ENCODE data around the gene RANBP10.

RANBP10 gene

DNA sequence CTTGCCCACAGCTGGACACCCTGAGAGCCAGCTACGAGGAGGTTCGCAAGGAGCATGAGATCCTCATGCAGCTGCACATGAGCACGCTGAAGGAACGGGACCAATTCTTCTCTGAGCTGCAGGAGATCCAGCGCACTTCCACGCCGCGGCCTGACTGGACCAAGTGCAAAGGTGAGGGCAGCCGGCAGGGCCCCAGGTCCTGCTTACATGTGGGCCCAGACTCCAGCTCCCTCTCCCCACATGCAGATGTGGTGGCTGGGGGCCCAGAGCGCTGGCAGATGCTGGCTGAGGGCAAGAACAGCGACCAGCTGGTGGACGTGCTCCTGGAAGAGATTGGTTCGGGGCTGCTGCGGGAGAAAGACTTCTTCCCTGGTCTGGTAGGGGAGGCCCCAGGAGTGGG, 19.5 kb upstream of the RANBP10 start:
- DNase-seq (ENCODE audit: low read depth): no peak

DNA sequence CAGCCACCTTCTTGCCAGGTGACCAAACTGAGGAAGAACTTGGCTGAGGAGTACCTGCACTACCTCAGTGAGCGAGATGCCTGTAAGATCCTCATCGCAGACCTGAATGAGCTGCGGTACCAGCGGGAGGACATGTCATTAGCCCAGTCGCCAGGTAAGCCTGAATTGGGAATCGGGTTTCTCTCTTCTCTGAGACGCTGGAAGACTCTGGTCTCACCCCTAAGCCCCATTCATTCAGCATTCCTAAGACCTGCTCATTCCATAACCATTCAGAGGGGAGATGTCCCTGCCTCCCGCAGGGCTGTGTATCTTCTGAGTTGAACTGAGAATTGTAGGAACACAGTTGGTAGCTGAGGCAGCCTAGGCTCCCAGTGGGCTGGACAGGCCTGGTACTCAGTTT, 18.8 kb upstream of the RANBP10 start:
- no peak for DNase-seq (ENCODE audit: low read depth)

DNA sequence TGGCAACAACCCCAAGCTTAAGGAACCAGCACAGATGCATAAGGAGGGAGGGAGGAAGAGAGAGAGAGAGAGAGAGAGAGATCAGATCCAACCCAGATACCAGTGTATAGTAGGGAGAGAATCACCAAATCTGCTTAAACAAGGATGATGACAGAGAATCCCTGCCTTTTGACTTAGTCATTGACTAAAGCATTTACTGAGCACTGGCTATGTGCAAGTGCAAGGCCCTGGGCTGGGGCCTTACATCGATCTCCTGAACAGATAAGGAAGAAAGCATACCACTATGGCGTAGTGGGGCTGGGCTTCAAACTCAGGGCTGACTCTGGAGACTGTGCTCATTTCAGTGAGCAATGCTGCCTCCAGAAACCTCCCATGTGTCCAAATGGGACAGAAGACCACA, 16.2 kb upstream of the RANBP10 start:
- no peak for DNase-seq (ENCODE audit: low read depth)

DNA sequence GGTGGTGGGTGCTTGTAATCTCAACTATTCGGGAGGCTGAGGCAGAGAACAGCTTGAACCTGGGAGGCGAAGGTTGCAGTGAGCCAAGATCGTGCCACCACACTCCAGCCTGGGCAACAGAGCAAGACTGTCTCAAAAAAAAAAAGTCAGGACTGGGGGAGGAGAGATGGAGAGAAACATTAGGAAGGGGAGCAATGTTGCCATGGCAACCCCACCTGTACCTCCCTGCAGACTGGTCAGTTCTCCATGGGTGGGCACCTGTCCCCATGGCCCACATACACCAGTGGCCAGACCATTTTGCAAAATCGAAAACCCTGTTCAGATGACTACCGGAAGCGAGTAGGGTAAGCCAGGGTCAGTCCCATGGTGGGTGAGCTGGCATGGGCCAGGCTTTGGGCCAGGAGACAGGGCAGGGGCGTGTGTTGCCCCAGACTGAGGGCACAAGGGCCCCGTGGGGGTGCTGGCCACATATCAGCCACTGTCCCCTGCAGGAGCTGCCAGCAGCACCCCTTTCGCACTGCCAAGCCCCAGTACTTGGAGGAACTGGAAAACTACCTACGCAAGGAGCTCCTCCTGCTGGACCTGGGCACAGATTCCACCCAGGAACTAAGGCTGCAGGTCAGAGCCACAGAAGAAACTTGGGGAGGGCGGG, 14.4 kb upstream of the RANBP10 start:
- DNase-seq (ENCODE audit: low read depth): no peak

DNA sequence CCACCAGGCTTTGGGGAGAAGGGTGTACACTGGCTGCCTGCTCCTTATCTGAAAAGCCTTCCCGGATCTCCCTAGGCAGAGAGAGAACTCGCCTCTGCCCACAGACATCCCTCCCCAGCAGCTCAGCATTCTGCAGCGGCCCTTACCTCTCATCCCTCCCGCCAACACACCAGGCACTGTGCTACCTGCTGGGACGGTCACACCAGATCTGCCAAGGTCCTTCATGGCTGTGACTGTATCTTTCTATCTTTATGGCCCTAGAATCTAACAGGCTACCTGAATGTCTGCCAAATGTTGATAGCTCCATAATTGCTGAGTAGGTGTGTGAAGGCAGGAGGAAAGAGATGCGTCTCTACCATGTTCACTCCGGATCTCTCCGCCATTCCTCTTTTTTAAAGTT, 8.2 kb upstream of the RANBP10 start:
- DNase-seq (ENCODE audit: low read depth): no peak

DNA sequence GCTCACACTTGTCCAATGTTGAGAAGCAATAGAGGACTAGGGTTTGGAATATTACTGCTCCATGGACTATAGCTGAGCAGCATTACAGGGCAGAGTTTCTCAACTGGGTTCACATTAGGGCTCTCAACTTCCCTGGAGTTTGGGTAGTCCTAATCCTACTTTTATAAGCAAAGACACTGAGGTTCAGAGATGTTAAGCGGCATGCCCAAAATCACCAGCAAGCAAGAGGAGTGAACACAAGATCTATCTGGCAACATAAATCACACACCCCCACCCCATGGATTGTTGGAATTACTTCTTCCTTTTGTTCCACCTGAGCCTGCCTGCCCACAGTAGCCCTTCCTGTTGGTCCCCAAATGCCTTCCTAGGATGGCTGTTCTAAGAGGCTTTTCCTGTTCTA, 5.5 kb upstream of the RANBP10 start:
- no peak for DNase-seq (ENCODE audit: low read depth)

DNA sequence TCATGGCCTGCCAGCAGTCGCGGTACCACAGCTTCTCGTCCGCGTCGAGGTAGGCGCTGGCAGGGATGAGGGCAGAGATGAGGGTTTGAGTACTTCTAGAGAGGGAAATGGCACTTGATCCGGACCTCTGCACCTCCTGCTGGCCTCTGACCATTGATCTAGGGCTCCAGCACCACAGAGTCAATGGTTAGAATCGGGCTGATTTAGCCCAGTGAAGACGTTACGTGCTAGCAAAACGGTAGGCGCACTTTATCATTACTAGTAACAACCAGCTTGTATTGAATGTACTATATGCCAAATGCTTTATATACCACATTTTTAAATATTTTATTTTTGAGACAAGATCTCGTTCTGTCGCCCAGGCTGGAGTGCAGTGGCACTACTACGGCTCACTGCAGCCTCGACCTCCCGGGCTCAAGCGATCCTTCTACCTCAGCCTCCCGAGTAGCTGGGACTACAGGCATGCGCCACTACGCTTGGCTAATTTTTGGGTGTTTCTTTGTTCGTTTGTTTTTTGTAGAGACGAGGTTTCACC, 855 bp upstream of the RANBP10 start:
- no peak for DNase-seq (ENCODE audit: low read depth)

DNA sequence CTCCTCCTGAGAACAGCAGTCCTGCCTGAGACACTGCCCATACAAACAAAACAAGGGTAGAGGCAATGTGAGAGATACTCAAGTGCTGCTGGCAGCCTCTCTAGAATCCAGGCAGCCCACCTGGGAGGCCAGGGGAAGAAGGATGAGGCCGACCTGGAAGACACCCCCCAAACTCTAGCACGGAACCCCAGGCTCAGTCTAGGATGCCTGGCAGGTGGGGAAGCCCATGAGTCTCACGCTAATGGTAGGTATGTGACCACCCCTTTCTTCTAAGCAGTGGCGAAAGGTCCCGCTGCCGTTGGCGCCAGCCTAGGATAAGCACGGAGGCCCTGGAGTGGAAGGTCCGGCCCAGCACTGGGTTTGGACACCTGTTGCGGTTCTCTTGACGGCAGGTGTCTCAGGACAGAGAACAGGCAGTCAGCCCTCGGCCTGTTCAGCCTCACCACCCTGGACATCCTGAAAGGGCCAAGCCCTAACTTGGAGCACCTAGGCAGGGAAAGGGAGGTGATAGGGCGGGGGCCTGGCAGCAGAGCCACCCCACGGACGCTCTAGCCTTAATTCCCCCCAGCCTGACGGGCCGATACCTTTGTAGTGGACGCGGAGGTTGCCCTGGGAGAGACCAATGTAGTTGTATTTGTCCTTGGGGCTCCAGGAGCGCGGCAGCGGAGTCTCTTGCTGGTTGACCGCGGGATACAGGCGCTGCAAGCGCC, 487 bp downstream of the RANBP10 start:
- DNase-seq (ENCODE audit: low read depth): no peak

DNA sequence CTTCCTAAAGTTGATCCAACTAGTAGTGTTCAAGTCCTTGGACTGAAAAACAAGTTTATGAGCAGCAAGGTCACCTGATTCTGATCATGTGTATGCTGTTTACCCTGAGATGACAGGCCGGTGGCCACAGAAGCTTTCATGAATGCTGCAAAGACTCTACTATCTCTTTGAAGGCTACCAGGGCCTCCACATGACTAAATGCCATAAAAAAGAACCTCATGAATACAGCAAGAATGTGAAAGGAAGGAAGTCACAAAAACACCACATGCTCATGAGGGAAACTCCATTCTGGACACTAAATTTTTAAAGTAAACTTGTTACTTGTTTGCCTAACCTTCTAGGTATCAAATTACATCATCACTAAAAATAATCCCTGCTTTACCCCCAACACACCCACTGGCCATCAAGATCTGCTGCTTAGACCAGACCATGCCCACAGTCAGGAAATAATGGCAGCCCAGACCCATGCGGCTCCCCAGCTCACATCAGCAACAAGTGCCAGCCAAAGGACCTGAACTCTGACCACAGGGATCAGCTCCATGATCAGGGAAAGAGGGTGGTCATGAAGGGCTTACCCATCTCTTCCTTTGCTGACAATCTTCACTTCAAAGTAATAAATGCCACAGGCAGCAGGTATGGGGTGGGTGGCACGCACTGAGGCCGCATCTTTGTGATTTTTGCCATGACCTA, 1.4 kb downstream of the RANBP10 start:
- no peak for DNase-seq (ENCODE audit: low read depth)

DNA sequence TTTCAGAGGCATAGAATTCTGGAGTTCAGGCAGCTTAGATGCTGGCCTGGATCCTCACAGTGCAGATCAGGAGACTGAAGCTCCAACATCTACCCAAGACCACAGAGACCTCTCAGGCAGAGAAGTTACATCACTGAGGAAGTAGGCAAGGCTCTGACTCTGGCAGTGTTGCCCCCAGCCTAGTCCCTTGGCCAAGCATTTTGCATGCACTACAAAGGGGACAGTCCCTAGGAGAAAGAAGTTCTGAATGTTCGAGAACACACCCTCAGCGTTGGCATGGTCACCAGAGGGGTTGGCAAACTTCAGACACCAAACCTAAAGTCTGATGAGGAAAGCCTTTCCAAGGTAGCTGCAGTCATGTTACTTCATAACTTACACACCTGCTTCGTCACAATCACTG, 2.5 kb downstream of the RANBP10 start:
- DNase-seq (ENCODE audit: low read depth): no peak

DNA sequence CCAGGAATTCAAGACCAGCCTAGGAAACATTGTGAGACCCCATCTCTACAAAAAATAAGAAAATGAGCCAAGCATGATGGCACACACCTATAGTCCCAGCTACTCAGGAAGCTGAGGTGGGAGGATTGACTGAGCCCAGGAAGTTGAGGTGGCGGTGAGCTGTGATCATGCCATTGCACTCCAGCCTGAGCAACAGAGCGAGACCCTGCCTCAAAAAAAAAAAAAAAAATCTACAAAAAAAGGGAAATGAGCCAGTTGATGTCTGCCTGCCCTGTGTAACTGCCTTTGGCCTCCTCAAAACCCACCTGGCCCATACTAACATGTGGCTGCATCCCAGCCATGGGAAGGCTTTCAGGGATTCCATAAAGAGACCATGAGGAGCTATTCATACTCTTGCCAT, 4.5 kb downstream of the RANBP10 start:
- DNase-seq (ENCODE audit: low read depth): no peak

DNA sequence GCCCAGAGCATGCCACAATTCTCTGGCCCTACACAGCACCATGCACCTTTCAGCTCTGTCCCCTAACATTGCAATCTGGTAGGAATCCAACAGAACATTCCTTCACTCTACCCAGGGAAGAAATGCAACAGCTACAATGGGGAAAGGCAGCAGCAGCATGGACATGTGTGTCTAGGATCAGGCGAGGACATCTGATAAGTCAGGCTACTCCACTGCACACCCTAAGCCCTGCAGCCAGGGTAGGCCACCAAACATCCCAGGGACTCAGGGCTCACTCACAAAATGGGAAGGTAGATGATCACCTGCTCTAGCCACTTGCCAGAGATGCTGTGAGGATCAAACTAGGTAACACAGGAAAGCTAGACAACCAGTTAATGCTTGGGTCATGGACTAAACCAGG, 5.1 kb downstream of the RANBP10 start:
- DNase-seq (ENCODE audit: low read depth): no peak

DNA sequence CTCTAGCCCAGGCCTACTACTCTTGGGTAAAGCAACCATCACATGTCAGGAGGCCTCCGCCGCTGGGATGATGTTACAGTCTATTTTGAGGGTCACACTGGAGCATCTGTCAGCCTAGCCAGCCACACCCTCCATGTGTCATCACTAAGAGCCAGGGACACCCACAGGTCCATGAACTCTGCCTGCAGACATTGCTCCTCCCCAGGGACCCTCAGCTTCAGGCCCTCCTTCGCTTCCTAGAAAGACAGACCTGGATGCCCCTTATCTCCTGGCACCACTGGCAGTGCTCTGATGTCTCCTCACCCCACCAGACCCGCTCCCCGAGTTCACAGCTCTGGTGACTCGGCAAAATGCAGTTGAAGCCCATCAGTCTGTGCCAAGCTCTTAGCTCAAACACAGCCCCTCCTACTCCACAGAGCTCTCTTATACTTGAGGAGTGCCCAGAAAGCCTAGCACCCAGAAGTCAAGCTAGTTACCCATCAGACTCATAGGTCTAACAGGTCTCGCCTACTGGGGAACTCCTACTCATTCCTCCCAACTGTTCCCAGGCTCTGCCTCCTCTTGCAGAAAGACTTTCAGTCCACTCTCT, 5.9 kb downstream of the RANBP10 start:
- DNase-seq (ENCODE audit: low read depth): no peak

DNA sequence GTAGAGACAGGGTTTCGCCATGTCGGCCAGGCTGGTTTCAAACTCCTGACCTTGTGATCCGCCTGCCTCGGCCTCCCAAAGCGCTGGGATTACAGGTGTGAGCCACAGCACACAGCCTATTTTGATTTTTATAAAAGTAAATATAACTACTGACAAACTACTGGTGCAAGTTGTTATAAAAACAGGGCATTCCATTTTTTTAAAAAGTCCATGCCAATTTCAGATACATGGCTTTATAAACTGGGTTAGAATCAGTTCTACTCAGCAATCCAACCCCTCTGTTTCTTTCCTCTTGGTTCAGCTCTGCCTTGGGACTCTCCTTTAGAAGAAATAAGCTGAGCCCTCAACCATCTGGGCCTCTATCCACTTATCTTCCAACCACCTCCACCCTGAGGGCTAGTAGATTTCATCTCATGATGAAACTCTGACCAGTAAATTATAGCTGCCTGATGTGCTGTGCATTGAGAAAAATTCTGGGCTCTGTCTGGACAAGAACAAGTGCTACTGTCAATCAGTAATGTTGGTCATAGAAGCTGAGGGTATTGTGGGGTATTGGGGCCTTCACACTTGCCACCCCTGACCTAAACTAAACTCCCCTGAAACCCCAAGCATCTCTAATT, 10.2 kb downstream of the RANBP10 start:
- no peak for DNase-seq (ENCODE audit: low read depth)

DNA sequence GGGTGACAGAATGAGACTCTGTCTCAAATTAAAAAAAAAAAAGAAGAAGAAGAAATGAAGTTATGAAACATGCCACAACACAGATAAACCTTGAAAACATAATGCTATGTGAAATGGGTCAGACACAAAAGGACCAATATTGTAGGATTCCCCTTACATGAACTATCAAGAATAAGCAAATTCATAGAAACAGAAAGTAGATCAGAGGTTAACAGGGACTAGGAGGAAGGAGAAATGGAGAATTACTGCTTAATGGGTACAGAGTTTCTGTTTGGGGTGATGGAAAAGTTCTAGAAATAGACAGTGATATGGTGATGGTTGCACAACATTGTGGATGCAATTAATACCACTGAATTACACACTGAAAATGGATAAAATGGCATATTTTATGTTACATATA, 16.3 kb downstream of the RANBP10 start:
- DNase-seq (ENCODE audit: low read depth): no peak

DNA sequence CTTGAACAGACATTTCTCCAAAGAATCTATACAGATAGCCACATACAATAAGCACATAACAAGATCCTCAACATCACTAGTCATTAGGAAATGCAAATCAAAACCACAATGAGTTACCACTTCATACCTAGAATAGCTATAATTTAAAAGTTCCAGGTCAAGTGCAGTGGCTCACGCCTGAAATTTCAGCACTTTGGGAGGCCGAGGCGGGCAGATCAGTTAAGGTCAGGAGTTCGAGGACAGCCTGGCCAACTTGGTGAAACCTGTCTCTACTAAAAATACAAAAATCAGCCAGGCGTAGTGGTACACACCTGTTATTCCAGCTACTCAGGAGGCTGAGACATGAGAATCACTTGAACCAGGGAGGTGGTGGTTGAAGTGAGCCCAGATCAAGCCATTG, 19.9 kb downstream of the RANBP10 start:
- no peak for DNase-seq (ENCODE audit: low read depth)

DNA sequence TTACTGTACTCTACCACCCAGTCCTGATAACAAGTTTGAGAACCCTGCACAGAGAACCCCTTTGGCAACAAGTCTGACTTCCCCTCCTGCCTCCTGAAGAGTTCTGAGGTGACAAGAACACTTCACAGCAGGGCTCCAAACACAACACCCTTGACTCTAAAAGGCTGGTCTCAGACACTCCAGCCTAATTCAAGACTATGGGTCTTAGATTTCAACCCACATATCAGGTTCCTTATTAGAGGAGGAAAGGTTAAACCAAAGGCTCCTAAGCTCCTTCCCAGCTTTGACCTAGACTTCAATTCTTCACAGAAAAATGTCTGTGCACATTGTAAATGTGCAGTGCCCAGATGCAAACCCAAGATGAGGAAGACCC, 23.0 kb downstream of the RANBP10 start:
- no peak for DNase-seq (ENCODE audit: low read depth)

DNA sequence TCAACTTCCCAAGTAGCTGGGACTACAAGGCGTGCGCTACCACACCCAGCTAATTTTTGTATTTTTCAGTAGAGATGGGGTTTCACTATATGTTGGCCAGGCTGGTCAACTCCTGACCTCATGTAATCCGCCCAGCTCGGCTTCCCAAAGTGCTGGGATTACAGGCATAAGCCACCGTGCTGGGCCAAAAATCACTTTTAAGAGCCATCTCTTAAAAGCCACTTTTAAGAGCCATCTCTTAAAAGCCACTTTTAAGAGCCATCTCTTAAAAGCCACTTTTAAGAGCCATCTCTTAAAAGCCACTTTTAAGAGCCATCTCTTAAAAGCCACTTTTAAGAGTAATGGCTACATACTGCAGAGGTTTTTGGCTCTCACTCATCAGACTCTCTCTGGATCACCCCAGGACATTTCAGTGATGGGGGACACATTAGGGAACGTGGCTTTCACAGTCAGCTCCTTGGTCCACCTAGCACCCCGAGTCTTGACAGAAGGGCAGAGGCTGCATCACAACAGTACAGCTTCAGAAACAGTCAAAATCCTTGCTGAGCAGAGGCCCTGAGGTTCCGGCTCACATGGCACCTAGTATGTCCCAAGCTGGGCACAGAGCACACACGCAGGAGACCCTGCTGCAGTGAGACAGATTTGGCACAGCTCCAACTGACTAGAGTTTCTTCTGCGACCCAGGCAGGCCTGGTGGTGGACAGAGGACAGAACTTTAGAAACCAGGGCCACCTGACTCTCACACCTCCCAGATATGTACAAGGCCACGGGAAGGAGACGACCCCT, 23.6 kb downstream of the RANBP10 start:
- no peak for DNase-seq (ENCODE audit: low read depth)

DNA sequence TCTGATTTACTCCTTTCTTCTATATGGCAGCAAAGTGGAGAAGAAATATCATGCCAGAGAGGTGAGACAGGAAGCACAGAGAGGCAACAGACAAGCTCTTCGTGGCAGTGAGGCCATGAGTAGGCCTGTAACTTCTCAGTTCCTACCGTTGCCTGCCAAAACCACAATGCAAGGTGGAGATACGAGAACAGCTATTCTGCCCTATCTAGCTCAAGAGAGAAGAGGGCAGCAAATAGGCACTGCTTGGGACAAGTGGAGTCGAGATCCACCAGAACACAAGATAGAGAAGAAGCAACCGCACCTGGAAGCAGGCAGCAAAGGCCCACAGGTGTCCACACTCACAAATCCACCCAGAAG, 24.8 kb downstream of the RANBP10 start:
- no peak for DNase-seq (ENCODE audit: low read depth)

DNA sequence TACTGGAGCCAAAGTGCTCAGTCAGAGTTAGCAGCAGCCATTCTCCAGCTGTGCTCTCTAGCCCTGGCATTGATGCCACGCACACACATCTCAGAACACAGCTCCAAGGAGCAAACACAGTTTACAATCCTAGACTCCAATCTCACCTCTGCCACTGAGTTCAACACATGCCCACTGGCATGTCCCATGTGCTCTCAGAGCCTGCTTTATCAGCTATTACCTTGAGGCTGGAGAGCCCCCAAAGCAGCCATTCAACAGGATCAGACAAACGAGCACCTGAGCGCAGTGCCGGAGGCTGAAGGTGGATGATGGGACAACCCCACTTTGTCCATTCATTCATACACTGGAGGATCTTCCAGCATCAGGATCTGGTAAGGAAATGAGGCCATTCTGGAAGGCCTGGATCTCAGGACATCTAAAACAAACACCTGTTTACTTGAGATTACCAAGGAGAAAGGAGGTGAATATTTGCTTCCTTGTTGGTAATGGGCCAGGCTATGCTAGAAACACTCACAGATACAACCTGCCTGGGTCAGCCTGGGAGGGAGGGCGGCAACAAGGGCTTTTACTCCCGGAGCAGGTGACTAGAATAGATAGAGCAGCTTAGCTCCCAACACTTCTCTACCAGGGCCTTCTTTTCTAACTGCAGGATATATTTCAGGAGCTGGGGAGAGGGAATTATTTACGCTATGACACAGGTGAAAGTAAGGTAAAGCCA, 25.4 kb downstream of the RANBP10 start:
- DNase-seq (ENCODE audit: low read depth): no peak

All from activated T-cell treated with anti-CD3 and anti-CD28 coated beads for 48 hours (primary cell).